Keratinocyte (primary cell): ENCODE results near the gene DCAF8L1.

Source experiments
- CTCF ChIP-seq, 3 experiments: IDR thresholded peaks in 1 of 3; conservative IDR thresholded peaks in 1 of 3; optimal IDR thresholded peaks in 1 of 3; 2 replicates in 2 of 3; 3 replicates in 1 of 3; pipeline versions ENCODE3 to v1.5.1; 2011; ENCODE audit warnings: low read length in 3 of 3, mild to moderate bottlenecking in 3 of 3, moderate library complexity in 2 of 3, control low read depth in 1 of 3, inconsistent platforms in 1 of 3; ENCODE audit not compliant: insufficient read depth in 2 of 3; ENCODE audit errors: extremely low read depth in 1 of 3
- EZH2 ChIP-seq: IDR thresholded peaks from one replicate; pipeline ENCODE4 v1.6.1; 2012; ENCODE audit warnings: inconsistent platforms, mild to moderate bottlenecking, low read length, moderate library complexity

- TF ChIP-seq CTCF (optimal IDR thresholded peaks at IDR 0.05 in 1 of 3, IDR thresholded peaks at IDR 0.05 in 1 of 3, conservative IDR thresholded peaks at IDR 0.05 in 1 of 3; ENCODE audit: extremely low read depth in 1 of 3, insufficient read depth in 2 of 3, low read length in 3 of 3) (no peak), EZH2 (no peak)
These were observed 17.4 kb upstream of the DCAF8L1 start for GRCh38 chrX:27998666-27999065.
